IMR-90 (cell line): ENCODE results near the gene ATF4.

ENCODE experiments used
- FOS ChIP-seq: fragments of 150-350 bp; IDR thresholded peaks from 2 replicates; pipeline ENCODE4 v1.6.1; 2016; ENCODE audit warnings: low read depth, low read length
- MAFK ChIP-seq: IDR thresholded peaks from 2 replicates; pipeline ENCODE4 v1.6.1; 2012; ENCODE audit warnings: low read depth, low read length, improper control_type of control experiment
- MXI1 ChIP-seq: IDR thresholded peaks from 2 replicates; pipeline ENCODE4 v1.6.1; 2012; ENCODE audit warnings: low read depth, mild to moderate bottlenecking, low read length, moderate library complexity, borderline replicate concordance
- POLR2A ChIP-seq: IDR thresholded peaks from 2 replicates; pipeline ENCODE4 v1.6.1; 2012; ENCODE audit warnings: mild to moderate bottlenecking, low read depth, low read length
- RAD21 ChIP-seq: IDR thresholded peaks from 2 replicates; pipeline ENCODE4 v1.6.1; 2012; ENCODE audit warnings: low read length, improper control_type of control experiment
- RCOR1 ChIP-seq: IDR thresholded peaks from 2 replicates; pipeline ENCODE4 v1.6.1; 2012; ENCODE audit warnings: mild to moderate bottlenecking, low read length, improper control_type of control experiment; ENCODE audit not compliant: insufficient replicate concordance
- USF2 ChIP-seq: fragments of 150-350 bp; IDR thresholded peaks from 2 replicates; pipeline ENCODE4 v1.6.1; 2017; ENCODE audit warnings: mild to moderate bottlenecking, antibody characterized with exemption, low read length, low read depth
- TF ChIP-seq, protein P1 (sequence below): conservative IDR thresholded peaks from 2 replicates; pipeline ENCODE4 v1.5.1; 2012; ENCODE audit warnings: mild to moderate bottlenecking, low read depth, low read length, improper control_type of control experiment

- no peak for TF ChIP-seq MXI1
- no peak for TF ChIP-seq MAFK
- TF ChIP-seq, protein P1, sequence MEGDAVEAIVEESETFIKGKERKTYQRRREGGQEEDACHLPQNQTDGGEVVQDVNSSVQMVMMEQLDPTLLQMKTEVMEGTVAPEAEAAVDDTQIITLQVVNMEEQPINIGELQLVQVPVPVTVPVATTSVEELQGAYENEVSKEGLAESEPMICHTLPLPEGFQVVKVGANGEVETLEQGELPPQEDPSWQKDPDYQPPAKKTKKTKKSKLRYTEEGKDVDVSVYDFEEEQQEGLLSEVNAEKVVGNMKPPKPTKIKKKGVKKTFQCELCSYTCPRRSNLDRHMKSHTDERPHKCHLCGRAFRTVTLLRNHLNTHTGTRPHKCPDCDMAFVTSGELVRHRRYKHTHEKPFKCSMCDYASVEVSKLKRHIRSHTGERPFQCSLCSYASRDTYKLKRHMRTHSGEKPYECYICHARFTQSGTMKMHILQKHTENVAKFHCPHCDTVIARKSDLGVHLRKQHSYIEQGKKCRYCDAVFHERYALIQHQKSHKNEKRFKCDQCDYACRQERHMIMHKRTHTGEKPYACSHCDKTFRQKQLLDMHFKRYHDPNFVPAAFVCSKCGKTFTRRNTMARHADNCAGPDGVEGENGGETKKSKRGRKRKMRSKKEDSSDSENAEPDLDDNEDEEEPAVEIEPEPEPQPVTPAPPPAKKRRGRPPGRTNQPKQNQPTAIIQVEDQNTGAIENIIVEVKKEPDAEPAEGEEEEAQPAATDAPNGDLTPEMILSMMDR, result no peak
- TF ChIP-seq RAD21, result no peak
- peak; percentile 7; the same call in 1 of the 2 replicates for TF ChIP-seq POLR2A
- TF ChIP-seq FOS, result no peak
- no peak for TF ChIP-seq RCOR1
- no peak for TF ChIP-seq USF2
Observed at GRCh38 chr22:39502789-39503409, 17.5 kb upstream of the ATF4 start.
